Occipital lobe (tissue), 2 donors: ENCODE measurements around the gene RASGEF1B. TPM values are rescaled to one million over a fixed set of nuclear protein-coding genes. Genes with fewer than 3 reads are reported as not detected.
"Not testable (repeated sequence)": the region's sequence is repeated elsewhere in the genome, so short reads cannot be mapped to it uniquely, and the experiment has no call there.

ENCODE experiments used
- DNase-seq: peaks from one replicate; lab custom pipeline; 2025; lab: John Stamatoyannopoulos, UW
- total RNA-seq: library from RNA; depleted of rRNA; stranded (reverse); fragments of >200 nt; gene quantifications from one replicate; pipeline ENCODE4 v1.2.3, GENCODE V29; 2014

Gene RASGEF1B
- total RNA-seq, 1 donor from 2014 or later, result 63.2 TPM

DNA sequence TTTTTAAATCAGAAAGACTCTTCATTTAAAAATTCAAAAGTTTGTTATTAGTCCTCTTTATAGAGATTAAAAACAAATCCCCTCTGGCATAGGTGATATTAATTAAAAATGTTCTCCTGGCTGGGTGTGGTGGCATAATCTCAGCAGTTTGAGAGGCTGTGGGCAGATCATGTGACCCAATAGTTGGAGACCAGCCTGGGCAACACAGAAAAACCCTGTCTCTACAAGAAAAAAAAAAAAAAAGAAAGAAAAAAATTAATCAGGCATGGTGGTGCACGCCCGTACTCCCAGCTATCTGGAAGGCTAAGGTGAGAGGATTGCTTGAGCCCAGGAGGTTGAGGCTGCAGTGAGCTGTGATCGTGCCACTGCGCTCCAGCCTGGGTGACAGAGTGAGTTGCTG lies 38.9 kb downstream of the RASGEF1B start:
- DNase-seq, result no peak

DNA sequence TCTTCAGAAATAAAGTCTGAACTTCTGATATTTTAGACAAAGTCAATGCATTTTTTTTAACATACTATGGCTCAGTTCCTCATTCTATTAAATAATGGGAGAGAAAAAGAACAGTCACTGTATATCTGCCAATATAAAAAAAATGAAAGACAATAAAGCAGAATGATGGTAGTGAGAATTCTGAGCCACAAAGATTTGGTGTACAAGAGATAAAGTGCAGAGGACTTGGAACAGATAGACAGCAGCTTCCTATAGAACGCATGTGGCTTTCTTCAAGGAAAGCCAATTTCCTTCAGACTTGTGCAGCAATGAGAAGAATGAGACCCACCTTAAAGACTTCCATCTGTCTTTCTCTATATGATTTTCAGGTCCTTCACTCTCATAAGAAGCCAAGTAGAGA lies 39.7 kb downstream of the RASGEF1B start:
- no peak for DNase-seq

- no peak for DNase-seq
Measured at GRCh38 chr4:81429607-81430006, 42.1 kb downstream of the RASGEF1B start.

DNA sequence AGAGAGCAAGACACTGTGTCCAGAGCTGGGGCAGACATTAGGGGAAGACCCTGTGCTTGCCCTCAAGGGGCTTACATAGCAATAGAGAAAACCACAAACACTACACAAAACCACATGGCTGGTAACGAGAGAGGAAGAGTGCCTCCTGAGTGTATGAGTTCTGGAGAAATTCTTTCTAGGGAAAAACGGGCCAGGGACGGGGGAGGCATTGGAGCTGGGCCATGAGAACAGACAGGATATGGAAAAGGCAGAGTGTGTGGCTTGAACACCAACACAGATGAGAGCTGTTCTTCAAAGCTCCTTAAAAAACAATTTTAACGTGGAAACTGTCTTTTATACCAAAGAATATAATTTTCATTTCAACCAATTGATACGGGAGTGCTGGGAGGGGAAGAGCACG lies 42.7 kb downstream of the RASGEF1B start:
- no peak for DNase-seq

DNA sequence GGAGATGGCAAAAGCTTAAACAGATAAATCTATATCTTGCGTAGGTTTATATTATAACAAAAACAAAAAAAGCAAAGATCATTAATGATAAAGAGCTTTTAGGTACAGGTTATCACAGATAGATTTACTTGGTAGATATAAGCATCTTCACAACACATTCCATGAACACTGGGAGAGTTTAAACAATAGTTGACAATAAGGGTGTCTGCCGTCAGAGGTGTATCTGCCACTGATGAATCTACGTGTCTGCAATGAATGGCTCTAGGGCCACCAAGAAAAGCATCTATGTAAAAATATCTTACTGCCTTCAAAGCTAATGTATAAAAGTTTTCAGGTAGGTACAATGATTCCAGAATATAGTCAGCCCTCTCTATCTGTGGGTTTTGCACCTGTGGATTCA lies 43.7 kb downstream of the RASGEF1B start:
- no peak for DNase-seq

GRCh38 chr4:81427344-81427821 lies 44.3 kb downstream of the RASGEF1B start:
- no peak for DNase-seq

DNA sequence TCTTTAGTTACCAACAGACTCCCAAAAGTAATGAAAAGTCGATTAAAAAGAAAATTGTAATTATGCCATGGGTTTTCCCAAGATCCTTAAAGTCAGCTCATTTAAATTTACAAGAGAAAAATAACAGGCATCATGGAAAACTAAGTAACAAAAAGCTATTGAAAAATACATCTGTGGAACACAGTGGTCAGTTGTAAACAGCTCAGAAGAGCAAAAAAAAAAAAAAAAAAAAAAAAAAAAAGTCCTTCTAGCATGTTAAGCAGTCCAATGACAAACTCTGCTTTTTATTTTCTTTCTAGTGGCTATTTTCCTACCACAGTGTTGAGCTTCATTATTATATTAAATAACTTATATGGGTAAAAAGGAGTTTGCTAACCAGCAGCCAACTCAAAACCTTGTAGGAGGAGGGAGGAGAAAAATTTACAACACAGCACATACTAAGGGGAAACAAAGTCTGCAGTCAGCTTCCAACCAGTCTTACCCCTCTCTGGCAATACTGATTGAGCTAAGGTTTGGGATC lies 44.9 kb downstream of the RASGEF1B start:
- DNase-seq, result no peak

DNA sequence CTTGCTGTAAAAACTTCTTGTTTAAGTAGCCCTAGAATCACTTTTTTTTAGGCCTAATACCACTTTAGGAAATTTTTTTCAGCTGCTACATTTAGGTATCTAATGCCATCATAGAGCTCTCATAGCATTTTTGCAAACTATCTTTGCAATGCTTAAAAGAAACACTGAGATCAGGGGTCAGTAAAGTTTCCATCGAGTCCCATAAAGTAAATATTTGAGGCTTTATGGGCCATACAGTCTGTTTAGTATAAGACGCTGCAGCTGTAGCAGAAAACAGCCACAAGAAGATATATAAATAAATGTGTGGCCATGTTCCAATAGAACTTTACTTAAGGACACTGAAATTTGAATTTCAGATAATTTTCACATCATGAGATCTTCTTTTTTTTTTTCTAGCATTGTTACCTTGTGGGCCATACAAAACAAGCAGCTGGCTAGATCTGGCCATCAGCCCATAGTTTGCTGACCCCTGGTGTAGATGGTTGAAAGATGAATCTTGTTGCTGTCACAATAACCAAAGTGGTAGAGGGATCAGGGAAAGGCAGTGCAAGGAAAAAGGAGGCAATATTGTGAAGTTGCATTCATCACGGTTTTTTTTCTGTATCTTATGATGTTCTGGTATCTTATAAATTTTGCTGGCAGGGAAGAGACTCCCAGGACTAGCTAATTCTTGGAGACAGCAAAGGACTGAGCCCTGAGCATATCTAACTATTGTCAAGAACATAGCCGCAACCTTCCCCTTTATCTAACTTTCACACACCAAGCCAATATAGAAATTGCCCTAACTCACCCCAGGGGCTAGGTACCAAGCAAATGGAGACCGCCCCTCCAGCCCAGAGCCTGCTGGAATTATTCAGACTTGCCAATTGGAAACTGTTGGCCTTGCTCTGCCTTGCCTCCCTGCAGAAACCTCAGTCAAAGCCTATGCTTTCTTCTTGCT lies 46.6 kb downstream of the RASGEF1B start:
- DNase-seq, result no peak

- DNase-seq, result no peak
Measured at GRCh38 chr4:81424336-81424735, 47.4 kb downstream of the RASGEF1B start.

GRCh38 chr4:81422595-81422994 lies 49.1 kb downstream of the RASGEF1B start:
- no peak for DNase-seq

- DNase-seq, result no peak
Measured at GRCh38 chr4:81421346-81422218, 50.1 kb downstream of the RASGEF1B start.

DNA sequence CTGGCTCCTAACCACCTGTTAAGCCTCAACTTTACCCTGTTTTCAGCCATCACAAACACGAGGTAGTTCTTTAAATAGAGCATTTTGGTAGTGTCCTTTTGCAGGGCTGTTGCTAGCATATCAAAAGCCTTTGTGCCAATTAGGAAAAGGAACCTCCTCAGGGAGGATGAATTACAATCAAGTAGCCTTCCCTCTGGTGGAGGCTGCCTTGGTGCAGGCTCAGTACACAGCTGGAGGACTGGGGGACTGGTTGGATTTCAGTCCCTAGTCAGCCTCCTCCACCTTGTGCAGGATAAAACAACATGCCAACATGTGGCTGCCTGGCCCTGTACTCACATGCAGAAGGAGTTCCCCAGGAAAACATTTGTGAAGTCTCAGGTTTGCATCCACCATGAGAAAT lies 53.1 kb downstream of the RASGEF1B start:
- no peak for DNase-seq

- DNase-seq, result no peak
Measured at GRCh38 chr4:81412946-81413495, 58.7 kb downstream of the RASGEF1B start.

DNA sequence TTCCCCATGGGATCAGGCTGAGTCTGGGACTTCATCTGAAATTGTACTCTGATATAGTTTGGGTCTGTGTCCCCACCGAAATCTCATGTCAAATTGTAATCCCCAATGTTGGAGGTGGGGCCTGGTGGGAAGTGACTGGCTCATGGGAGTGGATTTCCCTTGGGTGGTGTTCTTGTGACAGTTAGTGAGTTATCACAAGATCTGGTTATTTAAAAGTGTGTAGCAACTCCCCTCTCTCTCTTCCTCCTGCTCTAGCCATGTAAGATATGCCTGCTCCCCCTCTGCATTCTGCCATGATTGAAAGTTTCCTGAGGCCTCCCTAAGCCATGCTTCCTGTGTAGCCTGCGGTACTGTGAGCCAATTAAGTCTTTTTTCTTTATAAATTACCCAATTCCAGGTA lies 61.0 kb downstream of the RASGEF1B start:
- DNase-seq, result no peak

GRCh38 chr4:81409836-81410235 lies 61.9 kb downstream of the RASGEF1B start:
- DNase-seq, result no peak

DNA sequence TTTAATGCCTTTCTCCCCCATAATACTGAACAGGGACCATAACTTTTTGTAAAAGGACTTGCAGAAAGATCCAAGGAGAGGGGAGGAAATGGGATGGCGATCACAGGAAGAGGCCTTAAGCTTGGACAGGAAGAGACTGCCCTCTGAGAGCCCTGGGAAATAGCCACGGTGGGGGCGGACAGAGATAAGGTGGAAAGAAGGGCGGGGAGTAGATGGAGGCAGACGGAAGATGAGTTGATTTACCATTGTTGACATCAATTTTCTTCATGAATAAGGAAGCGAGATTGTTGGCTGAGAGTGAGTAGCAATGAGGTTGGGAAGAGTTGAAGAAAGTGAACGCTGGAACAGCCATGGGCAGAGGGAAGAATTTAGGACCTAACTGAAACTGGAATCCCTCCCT lies 63.4 kb downstream of the RASGEF1B start:
- no peak for DNase-seq

DNA sequence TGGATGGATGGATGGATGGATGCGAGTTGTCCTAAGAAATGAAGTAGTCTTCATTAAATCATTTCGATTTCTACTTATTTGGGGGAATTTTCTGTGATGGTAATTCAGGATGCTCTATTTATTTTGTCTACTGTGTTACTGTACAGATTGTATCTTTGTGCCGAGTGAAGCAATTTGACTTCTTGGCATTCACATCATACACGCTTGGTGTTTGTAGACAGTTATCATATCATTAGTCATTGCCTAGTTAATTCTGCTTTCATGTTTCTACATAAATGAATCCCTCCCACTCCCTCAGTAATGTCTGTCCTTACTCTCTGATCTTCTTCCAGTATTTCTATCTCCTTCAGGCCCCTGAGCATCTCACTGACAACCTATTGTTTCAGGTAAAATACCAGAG lies 64.0 kb downstream of the RASGEF1B start:
- DNase-seq, result no peak

GRCh38 chr4:81406481-81406880 lies 65.2 kb downstream of the RASGEF1B start:
- DNase-seq, result not testable (repeated sequence)

DNA sequence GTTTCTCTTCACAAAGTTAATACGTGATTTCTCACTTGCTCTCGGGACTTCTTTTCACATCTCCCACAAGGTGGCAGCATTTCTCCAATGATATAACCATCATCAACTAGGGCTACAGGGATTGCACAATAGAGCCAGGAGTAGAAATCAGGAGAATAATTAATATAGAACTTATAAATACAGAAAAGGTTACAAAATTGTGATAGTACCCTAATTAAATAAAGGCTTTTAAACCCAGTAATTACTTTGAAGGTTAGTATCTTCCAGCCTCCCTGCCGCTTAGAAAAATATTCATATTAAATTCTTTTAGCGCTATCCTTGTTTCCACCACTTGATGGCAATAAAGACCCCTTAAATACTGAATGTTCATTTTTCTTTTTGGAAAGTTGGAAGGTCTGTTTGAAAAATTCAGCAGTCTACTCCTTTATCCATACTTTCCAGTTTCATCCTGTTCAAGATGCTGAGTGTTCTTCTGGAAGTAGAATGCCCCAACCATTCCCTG lies 65.8 kb downstream of the RASGEF1B start:
- DNase-seq, result no peak

GRCh38 chr4:81404741-81405140 lies 67.0 kb downstream of the RASGEF1B start:
- DNase-seq, result no peak

DNA sequence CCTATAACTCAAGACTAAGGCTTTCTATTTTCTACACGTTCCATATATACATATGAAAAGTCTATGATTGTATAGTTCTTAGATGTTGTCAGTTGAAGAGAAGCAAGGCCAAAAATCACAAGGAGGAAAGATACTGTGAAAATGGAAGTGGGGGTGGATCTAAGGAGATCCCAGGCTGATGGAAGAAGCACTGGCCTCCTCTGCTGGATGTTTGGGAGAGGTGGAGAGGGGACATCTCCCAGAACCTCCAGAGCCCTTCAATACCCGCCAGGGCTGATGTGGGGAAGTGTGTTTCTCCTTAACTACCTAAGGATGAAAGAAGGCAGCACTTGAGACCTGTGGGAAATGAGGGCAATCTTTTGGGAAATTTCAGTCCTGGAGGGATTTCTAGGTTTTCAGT lies 67.4 kb downstream of the RASGEF1B start:
- DNase-seq, result no peak
